GM19463 (cell line): Measurements from ENCODE around the gene LYRM4.
A peak's percentile ranks its signal among the peaks of the same experiment; 100 is the strongest.

Experiments
- ATAC-seq: cut with Tn5 transposase; IDR thresholded peaks from one replicate; pipeline ENCODE4 v1.9.1; 2021; ENCODE audit warnings: mild to moderate bottlenecking, moderate library complexity; ENCODE audit not compliant: unreplicated experiment

Gene LYRM4

DNA sequence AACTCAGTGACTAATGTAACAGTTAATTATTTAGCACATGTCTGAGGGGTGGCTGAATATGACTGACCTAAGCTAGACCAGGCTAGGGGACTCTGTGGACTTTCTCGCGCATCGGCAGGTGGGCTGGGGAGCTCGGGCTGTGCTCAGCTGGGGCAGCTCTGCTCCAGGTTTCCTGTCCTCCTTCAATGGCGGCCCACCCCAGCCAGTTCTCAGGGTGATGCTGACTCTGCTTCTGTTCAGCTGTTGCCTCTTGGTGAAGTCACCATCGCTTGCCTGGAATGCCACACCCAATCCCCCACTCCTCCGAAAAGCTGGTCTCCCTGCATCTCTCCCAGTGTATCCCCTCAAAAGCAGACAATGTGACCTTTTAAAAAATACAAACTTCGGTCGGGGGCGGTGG, 155.6 kb downstream of the LYRM4 start:
- no peak for ATAC-seq

DNA sequence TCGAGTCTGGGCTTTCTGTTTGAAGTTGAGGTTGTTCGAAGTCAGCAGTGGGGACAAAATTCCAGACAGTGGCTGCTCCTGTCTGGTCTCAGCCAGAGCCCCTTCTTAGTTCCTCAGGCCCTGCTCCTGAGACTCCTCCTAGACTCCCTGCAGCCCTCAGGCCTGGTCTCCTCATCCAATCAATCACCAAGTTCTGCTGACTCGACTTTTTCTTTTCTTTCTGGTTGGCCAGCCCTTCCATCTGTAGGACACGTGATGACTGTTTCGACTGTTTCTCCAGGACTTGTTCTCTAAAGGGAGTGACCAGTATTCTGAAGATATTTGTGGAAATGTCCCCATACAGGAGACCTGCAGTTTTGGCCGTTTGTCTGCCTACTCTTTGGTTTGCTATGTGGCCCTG, 156.1 kb downstream of the LYRM4 start:
- no peak for ATAC-seq

DNA sequence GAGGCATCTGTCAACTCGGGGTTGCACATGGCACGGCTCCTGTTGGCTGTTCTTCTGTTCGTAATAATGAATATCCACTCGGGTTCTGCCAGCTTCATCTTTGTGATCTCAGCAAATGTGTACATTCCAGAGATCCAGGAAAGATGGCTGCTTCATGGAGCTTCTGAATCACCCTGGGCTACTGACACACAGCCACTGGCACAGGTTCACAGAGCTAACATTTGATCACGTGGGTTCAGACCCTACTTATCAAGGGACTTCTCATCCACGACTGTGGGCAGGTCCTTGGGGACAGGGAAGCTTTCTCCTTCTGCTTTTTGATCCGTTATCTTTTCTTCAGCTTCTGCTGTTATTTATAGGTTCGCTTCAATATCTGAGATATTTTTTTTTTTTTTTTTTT, 157.5 kb downstream of the LYRM4 start:
- no peak for ATAC-seq

DNA sequence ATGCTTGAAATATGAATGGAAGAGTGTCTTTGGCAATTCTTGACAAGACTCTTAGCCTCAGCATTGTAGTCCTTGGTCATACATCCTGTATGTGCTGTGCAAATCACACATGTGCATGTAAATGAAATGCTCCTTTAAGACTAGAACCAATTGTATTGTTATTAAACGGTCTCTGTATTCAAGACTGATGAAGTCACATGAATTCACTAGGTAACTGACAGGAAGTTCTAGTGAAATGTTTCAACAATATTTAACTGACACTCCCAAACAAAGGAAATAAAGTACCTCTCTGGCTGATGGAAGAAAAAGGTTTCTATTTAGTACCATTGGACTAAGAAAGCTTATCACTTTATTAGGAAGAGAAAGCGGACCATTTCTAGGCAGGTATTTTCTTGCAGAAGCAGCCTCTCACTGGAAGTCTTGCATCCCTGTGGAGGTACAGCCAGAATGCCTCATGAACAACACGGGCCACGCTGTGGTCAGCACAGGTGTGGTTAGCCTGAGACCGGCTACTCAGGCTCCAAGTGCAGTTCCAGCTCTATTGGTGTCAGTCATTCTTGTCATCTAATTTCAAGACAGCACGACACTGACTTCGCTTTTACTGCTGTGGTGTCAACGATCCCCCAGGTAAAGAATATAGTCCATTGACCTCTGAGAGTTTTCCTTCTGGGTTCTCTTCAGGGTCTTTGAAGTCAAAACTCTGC, 158.3 kb downstream of the LYRM4 start:
- no peak for ATAC-seq

DNA sequence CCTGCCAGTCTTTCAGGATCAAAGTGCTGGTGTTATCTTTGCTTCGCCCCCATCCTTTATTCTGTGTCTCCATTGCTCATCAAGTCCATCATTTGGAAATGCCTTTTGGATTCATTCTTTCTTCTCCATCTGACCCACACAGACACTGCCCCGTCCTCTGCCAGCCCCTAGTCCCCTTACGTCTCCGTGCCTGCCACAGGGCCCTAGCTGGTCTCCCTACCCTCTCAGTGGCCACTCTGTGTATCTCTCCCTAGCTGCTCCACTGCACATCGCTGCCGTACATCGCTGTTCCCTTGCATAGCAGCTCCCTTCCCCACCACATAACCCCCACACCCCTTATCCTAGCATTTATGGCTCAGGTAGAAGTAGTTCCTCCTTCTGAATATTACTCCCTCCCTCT, 159.9 kb downstream of the LYRM4 start:
- no peak for ATAC-seq

DNA sequence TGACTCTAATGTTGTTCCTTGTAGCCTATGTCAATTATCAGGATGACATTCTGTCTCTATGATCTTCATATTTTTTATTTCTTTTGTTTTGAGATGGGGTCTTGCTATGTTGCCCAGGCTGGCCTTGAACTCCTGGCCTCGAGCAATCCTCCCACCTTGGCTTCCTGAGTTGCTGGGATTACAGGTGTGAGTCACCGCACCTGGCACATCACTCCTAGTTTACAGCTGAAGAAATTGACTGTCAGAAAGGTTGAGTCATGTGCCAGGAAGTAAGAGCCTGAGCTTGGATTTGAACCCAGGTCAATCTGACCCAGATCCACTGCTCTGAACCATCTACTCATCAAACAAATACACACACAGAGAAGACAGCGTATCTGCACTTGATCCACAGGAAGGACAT, 161.2 kb downstream of the LYRM4 start:
- no peak for ATAC-seq

DNA sequence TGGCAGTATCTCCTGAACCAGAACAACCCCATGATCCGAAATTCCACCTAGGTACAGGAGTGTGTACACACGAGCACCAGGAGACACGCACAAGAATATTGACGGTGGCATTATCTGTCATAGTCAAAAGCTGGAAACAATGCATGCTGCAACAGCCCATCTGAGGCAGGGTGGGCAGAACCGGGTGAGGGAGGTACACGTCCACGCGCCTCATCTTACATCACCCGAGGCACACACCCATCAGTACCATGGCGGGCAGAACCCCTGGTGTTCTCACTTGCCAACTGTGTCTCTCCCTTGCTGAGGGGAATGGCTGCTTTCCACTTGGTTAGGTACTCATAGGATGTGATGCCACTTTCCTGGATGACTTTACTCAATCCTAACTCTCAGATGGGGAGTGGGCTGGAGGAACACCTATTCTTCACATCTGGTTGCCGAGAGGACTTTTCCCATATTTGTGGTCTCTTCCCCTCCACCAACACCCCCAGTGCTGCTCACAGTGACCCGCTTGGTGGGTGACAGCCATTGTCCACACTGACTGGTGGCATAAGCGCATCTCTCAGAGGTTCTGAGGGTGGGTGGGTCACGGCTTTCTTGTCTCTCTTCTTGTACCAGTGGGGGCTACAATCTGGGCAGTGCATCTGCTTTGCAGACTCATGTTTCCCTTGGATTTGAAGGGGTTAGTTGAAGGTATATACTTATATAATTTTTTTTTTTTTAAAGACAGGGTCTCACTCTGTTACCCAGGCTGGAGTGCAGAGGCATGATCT, 162.1 kb downstream of the LYRM4 start:
- no peak for ATAC-seq

DNA sequence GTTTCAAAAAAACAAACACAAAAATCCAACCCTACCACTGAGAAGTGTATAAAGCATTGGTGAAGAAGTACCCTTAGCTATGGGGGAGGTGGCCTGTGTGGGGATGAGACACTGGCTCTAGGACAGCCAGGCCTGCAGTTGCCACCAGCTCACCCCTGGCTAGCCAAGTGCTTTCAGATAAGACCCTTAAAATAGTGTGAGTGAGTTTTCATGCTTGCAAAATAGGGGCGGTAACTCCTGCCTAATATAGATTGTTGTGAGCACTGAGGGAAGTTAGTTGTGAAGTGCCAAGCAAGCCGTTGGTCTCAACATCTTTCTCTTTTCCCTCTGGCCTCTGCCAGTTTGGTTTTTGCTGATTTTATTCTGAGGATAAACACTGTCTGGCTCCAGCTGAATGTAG, 164.3 kb downstream of the LYRM4 start:
- no peak for ATAC-seq

DNA sequence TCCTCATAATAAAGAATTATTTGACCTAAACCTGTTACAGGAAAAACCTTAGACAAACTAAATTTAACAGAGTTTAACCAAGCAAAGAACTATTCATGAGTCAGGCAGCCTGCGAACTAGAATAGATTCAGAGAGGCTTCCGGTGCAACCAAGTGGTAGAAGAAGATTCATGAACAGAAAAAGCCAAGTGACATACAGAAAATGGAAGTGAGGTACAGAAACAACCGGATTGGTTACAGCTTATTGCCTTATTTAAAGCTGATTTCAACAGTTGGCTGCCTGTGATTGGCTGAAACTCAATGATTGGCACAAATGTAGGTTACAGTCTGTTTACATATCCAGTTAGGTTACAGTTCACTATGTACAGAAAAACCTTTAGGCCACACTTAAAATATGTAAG, 165.5 kb downstream of the LYRM4 start:
- peak; percentile 69 for ATAC-seq

DNA sequence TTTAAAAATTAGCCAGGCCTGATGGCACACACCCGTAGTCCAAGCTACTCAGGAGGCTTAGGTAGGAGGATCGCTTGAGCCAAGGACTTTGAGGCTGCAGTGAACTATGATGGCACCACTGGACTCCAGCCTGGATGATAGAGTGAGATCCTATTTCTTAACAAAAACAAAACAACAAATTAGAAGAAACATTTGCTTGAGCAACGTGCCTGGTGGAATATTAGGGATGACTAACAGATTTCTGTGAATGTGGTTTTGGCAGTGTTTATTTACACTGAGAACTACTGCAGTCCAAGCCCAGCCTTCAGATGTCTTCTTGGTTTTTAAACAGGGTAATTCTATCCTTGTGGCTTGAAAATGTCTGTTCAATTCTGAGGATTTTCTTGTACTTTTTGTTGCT, 166.4 kb downstream of the LYRM4 start:
- no peak for ATAC-seq

DNA sequence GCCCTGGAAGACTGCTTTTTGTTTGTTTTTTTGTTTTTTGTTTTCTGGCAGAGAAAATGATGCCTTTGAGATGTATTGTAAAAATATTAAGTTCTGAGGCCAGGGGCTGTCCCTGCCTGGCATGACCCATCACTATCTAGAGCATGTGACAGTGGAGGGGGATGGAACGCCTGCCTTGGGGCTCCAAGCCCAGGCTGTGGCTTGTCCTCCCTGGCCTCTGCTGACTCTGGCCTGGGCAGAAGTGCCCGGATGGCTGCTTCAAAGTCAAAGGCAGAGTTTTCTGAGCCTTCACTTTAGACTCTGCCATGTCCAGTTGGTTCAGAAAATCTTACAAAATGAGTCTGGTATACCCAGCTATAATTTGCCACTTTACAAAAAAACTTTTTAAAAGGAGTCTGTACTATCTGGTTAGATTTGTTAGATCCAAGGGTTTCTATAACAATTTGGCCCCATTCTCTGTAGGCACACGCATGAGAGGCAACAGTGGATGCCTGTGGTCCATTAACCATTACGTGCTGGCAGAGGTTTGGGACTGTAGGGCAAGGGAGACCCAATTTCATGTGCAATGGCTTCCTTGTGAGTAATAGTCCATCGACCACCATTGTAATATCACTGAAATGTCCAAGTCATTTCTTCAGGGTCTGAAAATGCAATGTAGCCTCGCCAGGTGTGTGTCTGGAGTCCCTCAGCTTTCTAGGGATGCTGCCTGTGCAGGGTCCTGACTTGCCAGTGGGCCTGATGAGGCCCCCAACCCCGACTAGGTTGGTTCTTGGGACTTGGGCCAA, 167.3 kb downstream of the LYRM4 start:
- no peak for ATAC-seq

DNA sequence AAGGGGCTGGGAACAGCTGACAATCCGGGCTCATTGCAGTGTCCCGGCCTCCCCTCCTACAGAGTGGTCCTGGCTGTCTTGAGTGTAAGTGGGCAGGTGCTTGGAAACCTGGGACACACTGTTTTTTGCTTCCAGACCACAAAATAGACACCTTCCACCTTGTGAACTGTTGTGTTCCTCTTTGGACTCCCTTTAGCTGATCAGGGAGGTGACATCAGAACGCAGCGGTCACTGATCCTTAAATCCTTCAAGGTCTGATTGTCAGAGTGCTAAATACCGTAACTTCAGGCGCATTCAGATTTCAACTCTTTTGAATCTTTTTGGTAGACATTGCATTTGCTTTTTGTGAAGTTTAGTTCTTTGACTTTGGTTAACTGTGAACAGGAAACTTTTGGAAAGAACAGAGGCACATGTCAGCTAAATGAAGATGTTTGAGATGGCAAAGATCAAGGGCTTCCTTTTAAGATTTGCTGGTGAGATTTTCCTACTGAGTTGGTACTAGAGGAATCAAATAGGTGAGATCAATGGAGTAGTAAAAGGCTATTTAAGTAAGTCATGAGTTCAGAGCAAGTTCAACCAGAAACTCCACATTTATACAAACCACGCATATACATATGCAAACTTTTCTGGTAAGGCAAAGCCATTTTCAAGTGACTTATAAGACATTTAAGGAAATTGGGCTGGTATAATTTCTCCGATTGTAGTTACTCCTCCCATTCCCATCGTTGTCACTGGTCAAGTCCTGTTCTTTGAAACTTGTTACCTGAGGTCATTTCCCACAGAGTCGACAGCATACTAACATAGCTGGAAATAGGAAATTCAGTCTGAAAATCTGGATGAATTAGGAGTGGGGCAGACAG, 169.3 kb downstream of the LYRM4 start:
- no peak for ATAC-seq

DNA sequence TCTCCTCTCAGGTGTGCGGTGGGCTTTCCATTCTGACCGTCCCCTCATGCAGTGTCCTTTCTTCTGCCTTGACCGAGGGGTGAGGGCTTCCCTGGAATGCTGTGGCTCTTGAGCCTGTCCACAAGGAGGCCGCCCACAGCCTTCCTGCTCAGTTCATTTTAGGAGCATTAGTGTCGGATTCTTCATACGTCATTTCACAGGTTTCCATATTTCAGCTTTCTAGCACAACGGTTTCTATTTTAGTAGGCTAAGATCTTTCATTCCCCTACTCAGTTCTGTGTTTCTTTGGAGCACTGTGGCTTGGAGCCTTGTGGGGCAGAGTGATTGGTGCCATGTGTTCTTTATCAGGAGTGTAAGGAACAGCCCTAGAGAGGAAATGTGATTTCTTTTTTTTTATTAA, 170.1 kb downstream of the LYRM4 start:
- ATAC-seq, result no peak

DNA sequence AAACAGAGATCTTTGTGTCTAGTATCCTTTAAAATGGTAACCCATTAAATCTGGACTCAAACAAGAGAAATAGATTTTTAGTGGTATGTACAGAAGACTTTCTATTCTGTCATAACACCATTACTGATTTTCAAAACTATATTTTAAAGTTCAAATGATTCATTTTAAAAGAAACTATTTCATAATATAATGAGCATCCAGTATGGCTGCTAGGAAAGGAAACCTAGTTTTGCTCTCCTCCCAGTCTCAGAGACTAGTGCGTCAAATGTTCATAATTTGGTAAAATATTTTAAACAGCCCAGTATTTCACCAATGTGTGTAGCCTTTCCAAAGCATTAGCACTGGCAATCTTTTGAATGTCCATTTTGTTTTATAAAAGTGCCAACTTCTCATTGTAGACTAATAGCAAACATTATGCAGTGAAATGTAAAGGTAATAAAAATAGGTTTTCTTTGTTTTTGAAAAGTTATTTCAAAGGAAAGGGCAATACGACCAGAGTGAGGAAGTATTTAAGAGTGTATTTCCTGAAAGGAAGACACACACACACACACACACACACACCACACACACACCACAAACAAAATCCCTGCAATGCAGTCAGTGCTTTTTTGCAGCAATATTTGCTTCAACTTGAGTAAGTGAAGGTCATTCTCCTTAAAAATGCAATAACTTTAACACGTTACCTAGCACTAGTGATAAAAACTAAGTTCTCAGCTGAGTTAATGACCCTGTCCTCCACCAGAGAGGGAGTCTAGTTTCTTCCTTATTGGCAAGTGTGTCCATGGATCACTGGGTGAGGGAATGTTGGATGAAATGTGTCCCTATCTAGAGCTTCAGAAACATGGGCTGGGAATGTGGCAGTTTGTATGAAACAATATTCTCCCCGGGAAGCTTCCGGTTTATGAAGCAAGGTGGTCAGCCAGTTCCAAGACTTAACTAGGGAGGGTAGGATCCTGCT, 171.0 kb downstream of the LYRM4 start:
- ATAC-seq, result no peak

DNA sequence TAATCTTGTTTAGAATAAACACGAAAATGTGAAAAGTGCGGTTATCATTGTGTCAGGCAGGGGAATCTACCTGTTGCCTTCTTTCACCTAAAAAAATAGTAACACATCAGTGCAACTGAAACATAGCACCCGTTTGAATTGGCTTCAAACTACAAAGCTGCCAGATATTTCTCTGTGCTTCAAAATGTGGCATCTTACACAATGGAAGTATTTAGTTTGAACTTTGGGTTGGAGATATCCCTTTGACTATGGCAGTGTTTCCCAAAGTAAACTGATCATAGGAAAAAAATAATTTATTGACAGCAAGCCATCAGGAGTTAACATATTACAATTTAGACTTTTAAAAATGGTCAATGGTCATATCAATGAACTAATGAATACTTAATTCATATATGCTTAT, 172.0 kb downstream of the LYRM4 start:
- ATAC-seq, result no peak

DNA sequence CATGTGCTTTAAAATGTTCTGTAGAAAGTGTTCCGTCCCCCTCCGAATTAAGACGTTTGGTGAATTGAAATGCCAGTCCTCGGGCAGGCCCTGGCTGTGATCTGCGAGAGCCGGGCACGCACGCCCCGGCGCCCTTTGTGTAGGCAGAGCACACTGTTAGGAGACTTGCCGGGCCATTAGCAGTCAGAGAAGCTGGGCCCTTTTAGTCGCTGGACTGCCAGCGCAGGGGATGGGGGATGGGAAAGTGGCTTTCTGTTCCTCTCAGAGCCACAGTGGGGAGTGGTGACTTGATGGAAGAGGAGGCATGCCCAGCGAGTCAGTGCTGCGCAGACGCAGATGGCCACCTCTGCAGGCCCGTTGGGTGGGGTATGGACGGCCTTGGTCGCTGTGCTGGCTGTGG, 173.4 kb downstream of the LYRM4 start:
- no peak for ATAC-seq

DNA sequence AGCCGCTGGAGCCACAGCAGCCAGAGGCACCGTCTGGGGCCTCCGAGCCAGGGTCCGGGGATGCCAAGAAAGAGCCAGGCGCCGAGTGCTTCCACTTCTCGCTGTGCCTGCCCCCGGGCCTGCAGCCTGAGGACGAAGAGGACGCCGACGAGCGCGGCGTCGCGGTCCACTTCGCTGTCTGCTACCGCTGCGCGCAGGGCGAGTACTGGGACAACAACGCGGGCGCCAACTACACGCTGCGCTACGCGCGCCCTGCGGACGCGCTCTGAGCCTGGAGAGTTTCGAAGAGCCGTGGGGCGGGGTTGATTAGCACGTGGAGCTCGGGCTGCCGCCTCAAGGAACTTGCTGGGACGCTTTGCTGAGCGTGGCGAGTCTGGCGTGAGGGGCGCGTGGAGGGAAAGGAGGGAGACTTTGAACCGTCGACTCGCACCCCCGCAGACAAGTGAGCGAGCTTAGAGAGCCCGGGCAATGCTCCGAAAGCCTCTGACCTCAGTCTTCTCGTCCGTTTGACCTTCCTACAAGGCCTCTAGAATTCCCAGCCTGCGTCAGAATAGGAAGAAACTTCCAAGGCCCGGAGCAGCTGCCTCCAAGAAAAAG, 174.4 kb downstream of the LYRM4 start:
- ATAC-seq, result no peak

DNA sequence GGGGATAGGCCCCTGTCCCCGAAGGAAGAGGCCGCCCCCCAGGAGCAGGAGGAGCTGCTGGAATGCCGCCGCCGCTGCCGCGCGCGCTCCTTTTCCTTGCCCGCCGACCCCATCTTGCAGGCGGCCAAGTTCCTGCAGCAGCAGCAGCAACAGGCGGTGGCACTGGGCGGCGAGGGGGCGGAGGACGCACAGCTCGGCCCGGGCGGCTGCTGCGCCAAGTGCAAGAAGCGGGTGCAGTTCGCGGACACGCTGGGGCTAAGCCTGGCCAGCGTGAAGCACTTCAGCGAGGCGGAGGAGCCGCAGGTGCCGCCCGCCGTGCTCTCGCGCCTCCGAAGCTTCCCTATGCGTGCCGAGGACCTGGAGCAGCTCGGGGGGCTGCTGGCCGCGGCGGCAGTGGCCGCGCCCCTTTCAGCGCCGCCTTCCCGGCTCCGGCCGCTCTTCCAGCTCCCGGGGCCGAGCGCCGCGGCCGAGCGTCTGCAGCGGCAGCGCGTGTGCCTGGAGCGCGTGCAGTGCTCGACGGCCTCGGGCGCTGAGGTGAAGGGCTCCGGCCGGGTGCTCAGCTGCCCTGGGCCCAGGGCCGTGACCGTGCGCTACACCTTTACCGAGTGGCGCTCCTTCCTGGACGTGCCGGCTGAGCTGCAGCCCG, 175.0 kb downstream of the LYRM4 start:
- no peak for ATAC-seq
